Measurements from ENCODE around the gene ORMDL2. TPM values are rescaled to one million over a fixed set of nuclear protein-coding genes. Genes with fewer than 3 reads are reported as not detected.
A peak's percentile ranks its signal among the peaks of the same experiment; 100 is the strongest.

The ORMDL2 gene
- total RNA-seq, 1 donor from 2014 or later: 54.8 TPM

DNA sequence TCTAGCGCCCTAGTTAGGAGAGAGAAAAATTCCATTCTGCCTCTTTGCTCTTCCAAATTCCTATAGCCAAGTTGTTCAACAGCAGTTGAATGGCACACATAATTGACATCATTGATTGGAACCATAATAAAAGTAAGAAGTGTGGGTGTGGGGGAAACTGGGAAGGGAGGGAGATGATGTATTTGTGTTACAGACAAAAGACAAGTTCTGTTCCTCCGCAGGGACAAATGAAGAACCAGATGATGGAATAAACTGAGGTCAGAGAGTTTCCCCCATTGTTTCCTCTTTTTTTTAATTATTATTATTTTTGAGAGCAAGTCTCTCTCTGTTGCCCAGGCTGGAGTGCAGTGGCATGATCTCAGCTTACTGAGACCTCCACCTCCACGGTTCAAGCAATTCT is 40.0 kb upstream of the ORMDL2 start:
- Histone ChIP-seq H3K27me3 (ENCODE audit: insufficient read depth, low read length) (no peaks in the 10 kb centered on the region), H4K20me1 (ENCODE audit: insufficient read depth, low read length) (peaks cover 24% of the 10 kb centered on the region), H3K36me3 (ENCODE audit: insufficient read depth, low read length) (peaks cover 32% of the 10 kb centered on the region), H3K9me3 (ENCODE audit: insufficient read depth, low read depth, low read length) (no peaks in the 10 kb centered on the region), H3K9ac (ENCODE audit: low read length) (no peak overlapping the region), H3K4me3 (ENCODE audit: insufficient read depth, low read depth, low read length) (no peak overlapping the region), H2AFZ (ENCODE audit: low read depth, low read length) (no peak overlapping the region), H3K4me2 (ENCODE audit: low read length) (no peak overlapping the region), H3K79me2 (ENCODE audit: insufficient read depth, low read length) (peaks cover 18% of the 10 kb centered on the region), H3K27ac (ENCODE audit: low read depth, low read length) (no peak overlapping the region), H3K4me1 (ENCODE audit: insufficient read depth, low read length) (no peaks in the 10 kb centered on the region)
- Mint-ChIP-seq H3K9me3 (ENCODE audit: unreplicated experiment) (no peaks in the 10 kb centered on the region), H3K27me3 (ENCODE audit: low read depth, unreplicated experiment) (no peaks in the 10 kb centered on the region), H3K4me3 (ENCODE audit: unreplicated experiment) (no peak overlapping the region), H3K36me3 (ENCODE audit: low read depth, unreplicated experiment) (peaks cover 8% of the 10 kb centered on the region), H3K4me1 (ENCODE audit: low read depth, unreplicated experiment) (peaks cover 6% of the 10 kb centered on the region), H3K27ac (ENCODE audit: unreplicated experiment) (no peak overlapping the region)
- FAIRE-seq (no peak), DNase-seq (ENCODE audit: low read depth) (no peak)
- TF ChIP-seq EZH2 (IDR thresholded peaks at IDR 0.05; ENCODE audit: insufficient read depth, low read length): no peak
- TF ChIP-seq, protein P1, sequence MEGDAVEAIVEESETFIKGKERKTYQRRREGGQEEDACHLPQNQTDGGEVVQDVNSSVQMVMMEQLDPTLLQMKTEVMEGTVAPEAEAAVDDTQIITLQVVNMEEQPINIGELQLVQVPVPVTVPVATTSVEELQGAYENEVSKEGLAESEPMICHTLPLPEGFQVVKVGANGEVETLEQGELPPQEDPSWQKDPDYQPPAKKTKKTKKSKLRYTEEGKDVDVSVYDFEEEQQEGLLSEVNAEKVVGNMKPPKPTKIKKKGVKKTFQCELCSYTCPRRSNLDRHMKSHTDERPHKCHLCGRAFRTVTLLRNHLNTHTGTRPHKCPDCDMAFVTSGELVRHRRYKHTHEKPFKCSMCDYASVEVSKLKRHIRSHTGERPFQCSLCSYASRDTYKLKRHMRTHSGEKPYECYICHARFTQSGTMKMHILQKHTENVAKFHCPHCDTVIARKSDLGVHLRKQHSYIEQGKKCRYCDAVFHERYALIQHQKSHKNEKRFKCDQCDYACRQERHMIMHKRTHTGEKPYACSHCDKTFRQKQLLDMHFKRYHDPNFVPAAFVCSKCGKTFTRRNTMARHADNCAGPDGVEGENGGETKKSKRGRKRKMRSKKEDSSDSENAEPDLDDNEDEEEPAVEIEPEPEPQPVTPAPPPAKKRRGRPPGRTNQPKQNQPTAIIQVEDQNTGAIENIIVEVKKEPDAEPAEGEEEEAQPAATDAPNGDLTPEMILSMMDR (IDR thresholded peaks at IDR 0.05; ENCODE audit: insufficient read depth, low read depth, low read length): no peak

DNA sequence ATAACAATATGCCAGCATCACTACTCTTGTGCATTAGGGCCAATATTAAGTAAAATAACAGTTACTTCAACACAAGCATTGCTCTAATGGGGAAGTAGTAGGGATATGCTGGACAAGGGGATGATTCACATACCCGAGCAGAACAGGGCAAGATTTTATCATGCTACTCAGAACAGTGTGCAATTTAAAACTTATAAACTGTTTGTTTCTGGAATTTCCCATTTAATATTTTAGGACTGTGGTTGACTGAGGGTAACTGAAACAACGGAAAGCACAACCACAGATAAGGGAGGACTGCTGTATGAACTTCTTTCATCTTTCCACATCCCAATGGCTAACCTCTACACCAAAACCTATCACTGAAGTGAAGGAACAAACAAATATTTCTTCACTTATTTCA is 37.2 kb upstream of the ORMDL2 start:
- no peak overlapping the region for H3K9ac ChIP-seq (ENCODE audit: low read length)
- no peaks in the 10 kb centered on the region for H3K4me1 ChIP-seq (ENCODE audit: insufficient read depth, low read length)
- no peak overlapping the region for H2AFZ ChIP-seq (ENCODE audit: low read depth, low read length)
- peaks cover 12% of the 10 kb centered on the region for H4K20me1 ChIP-seq (ENCODE audit: insufficient read depth, low read length)
- H3K9me3 ChIP-seq (ENCODE audit: insufficient read depth, low read depth, low read length): no peaks in the 10 kb centered on the region
- no peak overlapping the region for H3K27ac Mint-ChIP-seq (ENCODE audit: unreplicated experiment)
- H3K27ac ChIP-seq (ENCODE audit: low read depth, low read length): no peak overlapping the region
- no peak overlapping the region for H3K4me3 Mint-ChIP-seq (ENCODE audit: unreplicated experiment)
- peaks cover 7% of the 10 kb centered on the region for H3K36me3 Mint-ChIP-seq (ENCODE audit: low read depth, unreplicated experiment)
- no peak overlapping the region for H3K4me2 ChIP-seq (ENCODE audit: low read length)
- peaks cover 3% of the 10 kb centered on the region for H3K4me1 Mint-ChIP-seq (ENCODE audit: low read depth, unreplicated experiment)
- DNase-seq (ENCODE audit: low read depth) (peak; percentile 25), FAIRE-seq (no peak)
- TF ChIP-seq EZH2 (IDR thresholded peaks at IDR 0.05; ENCODE audit: insufficient read depth, low read length): no peak
- TF ChIP-seq, protein P1 (IDR thresholded peaks at IDR 0.05; ENCODE audit: insufficient read depth, low read depth, low read length): no peak
- no peaks in the 10 kb centered on the region for H3K9me3 Mint-ChIP-seq (ENCODE audit: unreplicated experiment)
- no peaks in the 10 kb centered on the region for H3K27me3 ChIP-seq (ENCODE audit: insufficient read depth, low read length)
- no peak overlapping the region for H3K4me3 ChIP-seq (ENCODE audit: insufficient read depth, low read depth, low read length)
- peaks cover 42% of the 10 kb centered on the region for H3K36me3 ChIP-seq (ENCODE audit: insufficient read depth, low read length)
- H3K27me3 Mint-ChIP-seq (ENCODE audit: low read depth, unreplicated experiment): no peaks in the 10 kb centered on the region
- peaks cover 18% of the 10 kb centered on the region for H3K79me2 ChIP-seq (ENCODE audit: insufficient read depth, low read length)

DNA sequence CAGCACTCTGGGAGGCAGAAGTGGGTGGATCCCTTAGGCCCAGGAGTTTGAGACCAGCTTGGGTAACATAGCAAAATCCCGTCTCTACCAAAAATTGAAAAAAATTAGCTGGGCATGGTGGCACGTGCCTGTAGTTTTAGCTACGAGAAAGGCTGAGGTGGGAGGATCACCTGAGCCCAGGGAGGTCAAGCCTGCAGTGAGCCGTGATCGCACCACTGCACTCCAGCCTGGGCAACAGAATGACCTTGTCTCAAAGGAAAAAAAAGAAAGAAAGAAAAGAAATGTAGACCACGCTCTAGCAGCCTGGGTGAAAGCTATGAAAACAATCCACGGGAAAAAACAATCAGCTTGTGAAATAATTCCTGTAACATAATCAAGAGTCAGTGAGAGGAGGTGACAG is 29.3 kb upstream of the ORMDL2 start:
- H3K9me3 ChIP-seq (ENCODE audit: insufficient read depth, low read depth, low read length): no peaks in the 10 kb centered on the region
- H2AFZ ChIP-seq (ENCODE audit: low read depth, low read length): no peak overlapping the region
- no peak overlapping the region for H3K4me2 ChIP-seq (ENCODE audit: low read length)
- Mint-ChIP-seq H3K27me3 (ENCODE audit: low read depth, unreplicated experiment) (no peaks in the 10 kb centered on the region), H3K36me3 (ENCODE audit: low read depth, unreplicated experiment) (peaks cover 11% of the 10 kb centered on the region), H3K4me3 (ENCODE audit: unreplicated experiment) (no peak overlapping the region), H3K4me1 (ENCODE audit: low read depth, unreplicated experiment) (no peaks in the 10 kb centered on the region), H3K9me3 (ENCODE audit: unreplicated experiment) (no peaks in the 10 kb centered on the region), H3K27ac (ENCODE audit: unreplicated experiment) (no peak overlapping the region)
- FAIRE-seq (no peak), DNase-seq (ENCODE audit: low read depth) (no peak)
- peaks cover 8% of the 10 kb centered on the region for H3K79me2 ChIP-seq (ENCODE audit: insufficient read depth, low read length)
- no peak overlapping the region for H3K27ac ChIP-seq (ENCODE audit: low read depth, low read length)
- H3K27me3 ChIP-seq (ENCODE audit: insufficient read depth, low read length): no peaks in the 10 kb centered on the region
- H3K4me1 ChIP-seq (ENCODE audit: insufficient read depth, low read length): no peaks in the 10 kb centered on the region
- TF ChIP-seq, protein P1 (IDR thresholded peaks at IDR 0.05; ENCODE audit: insufficient read depth, low read depth, low read length): no peak
- TF ChIP-seq EZH2 (IDR thresholded peaks at IDR 0.05; ENCODE audit: insufficient read depth, low read length): no peak
- no peak overlapping the region for H3K4me3 ChIP-seq (ENCODE audit: insufficient read depth, low read depth, low read length)
- H4K20me1 ChIP-seq (ENCODE audit: insufficient read depth, low read length): peaks cover 10% of the 10 kb centered on the region
- H3K9ac ChIP-seq (ENCODE audit: low read length): no peak overlapping the region
- peaks cover 49% of the 10 kb centered on the region for H3K36me3 ChIP-seq (ENCODE audit: insufficient read depth, low read length)
